Measurements from ENCODE around the gene SPTB.

The SPTB gene

GRCh38 chr14:64709126-64709525 lies 170.6 kb downstream of the SPTB start:
- no peak for DNase-seq (ENCODE audit: low spot score)

- peak; percentile 97 for DNase-seq (ENCODE audit: low spot score)
Measured at GRCh38 chr14:64708148-64709004, 171.3 kb downstream of the SPTB start.

GRCh38 chr14:64707661-64708060 lies 172.0 kb downstream of the SPTB start:
- peak; percentile 92 for DNase-seq (ENCODE audit: low spot score)

- DNase-seq (ENCODE audit: low spot score) = no peak
Measured at GRCh38 chr14:64706593-64707193, 173.0 kb downstream of the SPTB start.

- DNase-seq (ENCODE audit: low spot score) = no peak
Measured at GRCh38 chr14:64706119-64706592, 173.6 kb downstream of the SPTB start.

- DNase-seq (ENCODE audit: low spot score) = peak; percentile 57
Measured at GRCh38 chr14:64705381-64706118, 174.2 kb downstream of the SPTB start.

GRCh38 chr14:64704743-64705380 lies 174.8 kb downstream of the SPTB start:
- no peak for DNase-seq (ENCODE audit: low spot score)

- peak; percentile 94 for DNase-seq (ENCODE audit: low spot score)
Measured at GRCh38 chr14:64704143-64704742, 175.5 kb downstream of the SPTB start, which contains the start of gene PLEKHG3. TSS of gene PLEKHG3 (plus strand) at chr14:64704424. CDS start at chr14:64727632, 23,208 bp downstream.

GRCh38 chr14:64703395-64704142 lies 176.1 kb downstream of the SPTB start:
- no peak for DNase-seq (ENCODE audit: low spot score)

- peak; percentile 73 for DNase-seq (ENCODE audit: low spot score)
Measured at GRCh38 chr14:64702493-64703394, 177.0 kb downstream of the SPTB start.

- DNase-seq (ENCODE audit: low spot score) = peak; percentile 66
Measured at GRCh38 chr14:64701660-64702059, 178.0 kb downstream of the SPTB start.

- DNase-seq (ENCODE audit: low spot score) = no peak
Measured at GRCh38 chr14:64700894-64701293, 178.8 kb downstream of the SPTB start.

- DNase-seq (ENCODE audit: low spot score) = no peak
Measured at GRCh38 chr14:64700290-64700689, 179.4 kb downstream of the SPTB start.

GRCh38 chr14:64698903-64699302 lies 180.8 kb downstream of the SPTB start:
- DNase-seq (ENCODE audit: low spot score) = no peak

- DNase-seq (ENCODE audit: low spot score) = peak; percentile 65
Measured at GRCh38 chr14:64696355-64696857, 183.3 kb downstream of the SPTB start.
